NCI-H526 treated with DMSO at 0.1 percent for 48 hours (cell line): ENCODE data around the gene EPB41L2.

Experiments
- DNase-seq: peaks from one replicate; lab custom pipeline; 2025; lab: John Stamatoyannopoulos, UW

Gene EPB41L2

DNA sequence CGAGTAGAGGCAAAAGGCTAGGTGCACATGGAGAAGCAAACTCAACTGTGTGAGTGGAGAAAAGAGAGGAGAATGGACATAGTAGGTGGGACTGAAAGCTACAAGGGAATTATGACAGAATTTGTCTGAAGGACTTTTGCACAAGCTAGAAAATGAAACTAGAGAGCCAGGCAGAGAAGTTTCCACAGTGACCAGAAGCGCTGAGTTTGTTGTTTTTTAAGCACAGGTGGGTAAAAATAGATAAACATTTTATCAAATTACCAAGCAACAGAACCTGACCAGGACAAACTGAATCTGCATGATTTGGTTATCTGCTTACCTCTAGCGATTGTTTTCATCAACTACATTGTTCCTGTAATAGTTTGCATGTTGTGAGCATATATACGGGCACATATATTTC lies 197.3 kb downstream of the EPB41L2 start:
- DNase-seq, result no peak

DNA sequence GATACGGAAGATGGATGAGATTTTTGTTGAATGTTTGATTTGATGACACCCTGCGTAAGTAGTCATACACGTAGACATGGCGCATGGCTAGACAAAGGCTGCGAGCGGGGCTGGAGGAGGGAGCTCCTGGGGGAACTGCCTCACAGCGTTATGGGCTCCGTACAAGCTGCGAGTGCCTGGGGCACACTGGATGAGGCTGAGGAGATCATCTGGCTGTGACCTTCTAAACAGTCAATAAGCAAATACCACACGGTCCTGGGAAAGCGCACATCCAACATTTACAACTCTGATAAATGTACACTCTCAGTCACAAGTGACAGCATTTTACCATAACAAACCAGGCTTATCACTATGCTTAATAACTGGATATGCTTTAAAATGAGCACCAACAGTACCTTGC lies 198.7 kb downstream of the EPB41L2 start:
- no peak for DNase-seq

DNA sequence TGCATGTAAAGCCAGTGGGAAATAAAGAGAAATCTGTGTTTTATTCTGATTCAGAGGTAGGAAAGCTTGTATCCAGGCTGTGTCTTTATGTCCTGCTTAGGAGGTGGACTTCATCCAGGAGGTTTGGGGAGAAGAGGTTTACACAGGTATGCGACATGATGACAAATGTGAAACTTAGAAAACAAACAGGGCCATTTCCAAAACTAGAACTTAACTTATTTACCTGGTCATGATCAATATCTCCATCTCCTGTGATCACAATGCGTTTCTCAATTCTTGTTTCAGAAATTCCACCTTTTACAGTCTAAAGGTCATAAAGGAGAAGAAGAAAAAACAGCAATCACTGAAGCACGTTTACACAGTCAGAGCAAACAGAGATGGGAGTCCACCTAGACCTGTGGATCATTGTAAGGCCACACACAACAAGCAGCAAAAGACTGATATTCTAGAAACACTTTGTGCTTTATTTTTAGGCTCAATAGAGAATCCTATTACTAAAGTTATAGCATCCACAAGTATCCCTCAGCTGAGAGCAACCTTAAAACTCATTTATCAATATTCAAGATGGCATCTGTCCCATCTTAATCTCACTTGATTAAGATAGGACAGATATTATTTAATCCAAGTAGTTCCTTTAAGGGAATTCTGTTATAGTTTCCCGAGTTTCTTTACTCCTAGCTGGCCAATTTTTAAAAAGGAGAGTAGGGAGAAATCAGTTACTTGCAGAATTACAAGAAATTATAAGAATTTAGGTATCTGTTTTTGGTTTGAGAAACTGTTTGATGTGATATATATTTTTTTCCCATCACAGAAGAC lies 199.4 kb downstream of the EPB41L2 start:
- DNase-seq, result no peak

DNA sequence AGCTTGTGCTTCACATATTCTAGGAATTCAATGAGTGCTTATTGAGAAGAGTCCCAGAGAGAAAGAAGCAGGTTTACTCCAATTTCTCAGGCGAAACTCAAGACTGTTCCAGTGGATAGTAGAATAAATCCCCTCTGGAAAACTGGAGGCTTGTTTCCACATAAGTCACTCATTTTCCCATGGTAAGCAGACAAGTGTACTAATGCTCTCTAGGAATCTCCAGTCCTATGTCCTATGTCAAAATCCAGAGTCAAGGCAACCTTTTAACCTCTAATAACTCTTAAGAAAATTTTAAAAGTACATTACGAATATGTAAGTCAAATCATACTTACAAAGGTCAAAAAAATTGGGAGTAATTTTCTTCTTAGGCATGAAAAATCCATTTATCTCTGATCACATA lies 200.7 kb downstream of the EPB41L2 start:
- no peak for DNase-seq

DNA sequence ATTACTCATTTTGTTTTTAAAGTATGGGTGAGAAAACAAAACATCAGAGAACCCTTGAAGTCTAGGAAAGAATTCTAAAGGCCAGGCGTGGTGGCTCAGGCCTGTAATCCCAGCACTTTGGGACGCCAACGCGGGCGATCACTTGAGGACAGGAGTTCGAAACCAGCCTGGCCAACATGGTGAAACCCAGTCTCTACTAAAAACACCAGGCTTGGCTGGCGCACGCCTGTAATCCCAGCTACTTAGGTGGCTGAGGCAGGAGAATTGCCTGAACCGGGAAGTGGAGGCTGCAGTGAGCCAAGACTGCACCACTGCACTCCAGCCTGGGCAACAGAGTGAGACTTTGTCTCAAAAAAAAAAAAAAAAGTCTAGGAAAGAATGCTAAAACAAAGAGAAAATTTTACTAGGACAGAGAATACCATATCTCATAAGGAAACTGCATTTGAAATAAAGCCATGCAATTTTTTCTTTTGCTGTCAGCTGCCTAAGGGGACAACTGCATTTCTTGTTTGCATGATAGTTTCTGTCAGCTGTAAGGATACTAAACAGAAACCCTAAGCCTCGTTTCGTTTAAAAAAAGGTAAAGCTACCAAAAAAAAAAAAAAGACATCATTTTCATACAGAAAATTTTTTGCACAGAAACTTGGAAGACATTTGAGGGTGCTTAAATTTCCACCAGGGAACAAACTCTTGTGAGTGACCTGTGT lies 203.7 kb downstream of the EPB41L2 start:
- no peak for DNase-seq

DNA sequence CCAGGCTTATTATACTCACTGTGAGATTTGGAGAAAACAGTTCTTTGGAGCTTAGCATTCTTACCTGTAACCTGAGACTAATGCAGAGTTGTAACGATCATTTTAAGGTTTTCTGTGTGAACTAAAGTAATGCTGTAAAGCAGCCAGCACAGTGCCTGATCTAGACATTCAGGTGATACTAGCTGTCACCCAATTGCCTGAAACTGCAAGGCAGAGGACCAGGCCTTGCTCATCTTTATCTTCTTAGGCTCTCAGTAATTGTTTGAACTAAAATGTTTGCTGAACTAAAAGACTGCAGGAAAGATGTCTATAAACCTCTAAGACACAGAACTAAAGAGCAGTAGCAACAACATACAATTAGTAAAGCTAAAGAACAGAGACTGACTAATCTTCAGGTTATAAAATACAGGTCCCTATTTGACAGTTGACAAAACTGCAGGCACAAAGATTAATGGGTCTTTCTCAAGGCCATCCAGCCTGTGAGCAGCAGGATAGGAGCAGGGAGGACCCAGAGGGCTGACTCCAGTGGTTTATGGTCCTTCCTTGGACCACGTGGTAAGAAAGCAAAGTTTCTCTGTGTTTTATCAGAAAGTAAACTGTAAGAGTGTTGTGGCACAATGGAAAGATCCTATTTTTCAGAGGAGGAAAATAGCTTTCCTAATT lies 204.4 kb downstream of the EPB41L2 start:
- no peak for DNase-seq

DNA sequence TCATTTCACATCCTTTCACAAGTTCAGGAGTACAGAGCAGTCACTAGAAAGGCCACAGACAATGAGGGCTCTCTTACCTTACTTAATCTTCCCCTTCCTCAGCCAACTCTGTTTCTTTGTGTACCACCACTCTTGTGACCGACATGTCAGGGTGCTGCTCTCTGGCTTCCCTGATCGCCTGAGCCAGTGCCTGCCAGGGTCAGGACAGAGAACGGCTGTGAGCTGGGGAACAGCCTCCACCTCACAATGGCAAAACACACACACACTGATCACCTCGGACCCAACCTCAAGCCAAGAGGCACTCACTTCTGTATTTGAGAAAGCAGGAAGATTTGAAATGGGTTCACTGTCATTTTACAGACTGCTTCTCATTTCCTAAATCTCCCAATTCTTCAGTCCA lies 205.0 kb downstream of the EPB41L2 start:
- no peak for DNase-seq

DNA sequence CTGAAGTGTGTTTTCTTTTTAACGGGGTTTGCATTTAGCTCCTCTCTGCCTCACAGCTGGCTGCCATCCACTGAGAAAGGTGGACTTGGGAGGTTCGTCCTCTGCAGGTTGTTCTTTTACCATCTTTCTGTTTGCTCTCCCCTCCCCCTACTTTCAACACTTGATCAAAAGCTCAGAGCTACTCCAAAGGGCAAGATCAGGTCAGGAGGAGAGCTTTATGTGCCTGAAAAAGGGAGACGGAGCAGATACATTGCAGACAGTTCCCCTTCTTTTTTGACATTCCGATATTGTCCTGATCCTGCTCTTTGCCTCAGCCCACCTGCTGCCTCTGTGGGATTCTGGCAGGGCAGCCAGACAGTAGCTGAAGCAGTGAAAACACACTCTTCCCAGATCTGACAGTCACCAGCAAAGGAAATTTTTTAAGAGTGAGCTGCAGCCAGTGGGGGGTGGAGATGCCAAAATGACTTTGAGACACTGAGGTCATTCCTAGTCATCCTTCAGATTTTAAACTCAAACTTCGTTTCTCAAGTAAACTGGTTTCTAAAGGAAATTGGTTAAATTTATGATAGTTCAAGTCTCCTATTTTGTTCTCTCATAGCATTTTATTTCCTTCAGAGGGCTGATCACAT lies 209.4 kb downstream of the EPB41L2 start:
- DNase-seq, result no peak

DNA sequence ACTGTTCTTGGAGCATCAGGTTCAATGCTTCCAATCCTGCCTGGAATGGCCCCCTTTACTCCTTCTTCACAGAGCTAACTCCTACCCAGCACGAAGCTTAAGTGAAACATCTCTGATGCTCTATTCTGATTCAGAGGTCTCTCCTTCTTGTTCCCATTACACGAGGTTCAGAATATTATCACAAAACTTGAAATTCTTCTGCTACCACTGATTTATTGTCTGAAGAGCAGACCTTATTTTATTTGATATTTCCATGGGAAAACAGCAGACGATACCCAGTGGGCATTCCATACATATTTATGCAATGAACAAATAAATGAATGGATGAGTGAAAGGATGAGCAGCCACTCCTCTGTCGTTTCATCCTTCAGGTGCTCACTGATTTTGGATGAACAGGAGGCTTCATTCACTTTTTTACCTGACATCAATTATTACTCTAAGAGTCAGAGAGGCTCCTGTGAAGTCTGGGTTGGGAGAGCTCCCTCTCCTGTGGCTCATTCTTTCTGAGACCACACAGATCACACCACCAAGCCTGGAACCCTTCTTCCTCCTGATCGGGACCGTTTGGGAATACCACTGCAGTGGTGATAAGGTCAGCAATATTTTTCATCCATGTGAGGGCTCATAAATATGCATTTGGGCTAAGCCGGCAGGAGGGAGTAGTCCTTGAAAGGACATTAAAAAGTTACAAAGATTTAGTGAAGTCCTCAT lies 210.0 kb downstream of the EPB41L2 start:
- no peak for DNase-seq

DNA sequence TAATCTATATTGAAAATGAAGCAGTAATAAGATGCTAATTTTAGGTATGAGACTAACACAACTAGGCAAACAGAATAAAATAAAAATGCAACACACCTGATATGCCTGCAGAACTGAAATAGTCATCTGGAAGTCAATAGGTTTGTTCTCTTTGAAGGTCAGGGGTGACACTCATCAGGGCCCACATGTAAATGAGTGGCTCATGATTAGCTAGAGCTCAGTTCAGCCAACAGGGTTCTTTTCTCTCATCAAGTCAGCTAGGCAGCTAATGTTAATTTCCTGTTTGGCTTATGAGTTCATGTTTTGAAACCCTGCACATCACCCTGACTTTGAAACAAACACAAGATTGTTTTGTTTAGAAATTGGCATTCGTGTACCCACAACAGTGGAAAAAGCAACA lies 212.0 kb downstream of the EPB41L2 start:
- no peak for DNase-seq

DNA sequence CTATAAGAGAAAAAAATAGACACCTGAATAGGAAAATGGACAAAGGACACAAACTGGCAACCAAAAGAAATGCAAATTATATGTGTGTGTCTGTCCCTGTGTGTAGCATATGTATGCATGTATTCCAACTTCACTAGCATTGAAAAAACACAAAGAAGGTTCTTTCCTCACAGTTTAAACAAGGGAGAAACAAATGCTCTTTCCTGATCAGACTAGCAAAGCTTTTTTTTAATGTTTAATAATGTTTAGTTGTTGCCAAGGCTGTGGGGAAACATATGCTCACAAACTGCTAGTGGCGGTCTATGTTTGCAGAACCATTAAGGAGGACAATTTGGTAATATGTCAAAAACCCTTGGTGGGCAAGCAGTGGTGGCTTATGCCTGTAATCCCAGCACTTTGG lies 213.5 kb downstream of the EPB41L2 start:
- DNase-seq, result no peak

DNA sequence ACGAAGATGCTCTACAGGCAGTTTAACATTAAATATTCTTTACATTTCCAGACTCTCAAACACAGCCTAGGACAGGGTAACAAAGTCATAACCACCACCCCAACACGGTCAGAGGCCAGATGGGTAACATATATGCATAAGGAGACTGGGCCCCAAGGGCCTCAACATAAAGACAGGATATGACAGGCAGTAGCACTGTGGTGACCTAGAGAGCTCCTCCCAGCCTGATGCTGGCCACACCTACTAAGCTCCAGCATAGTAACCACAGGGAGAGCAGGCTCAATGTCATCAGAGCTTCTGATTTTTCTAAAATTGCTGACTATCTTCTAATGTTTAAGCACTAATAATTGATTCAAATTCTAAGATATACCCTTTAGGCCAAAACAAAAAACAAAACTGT lies 214.1 kb downstream of the EPB41L2 start:
- no peak for DNase-seq

DNA sequence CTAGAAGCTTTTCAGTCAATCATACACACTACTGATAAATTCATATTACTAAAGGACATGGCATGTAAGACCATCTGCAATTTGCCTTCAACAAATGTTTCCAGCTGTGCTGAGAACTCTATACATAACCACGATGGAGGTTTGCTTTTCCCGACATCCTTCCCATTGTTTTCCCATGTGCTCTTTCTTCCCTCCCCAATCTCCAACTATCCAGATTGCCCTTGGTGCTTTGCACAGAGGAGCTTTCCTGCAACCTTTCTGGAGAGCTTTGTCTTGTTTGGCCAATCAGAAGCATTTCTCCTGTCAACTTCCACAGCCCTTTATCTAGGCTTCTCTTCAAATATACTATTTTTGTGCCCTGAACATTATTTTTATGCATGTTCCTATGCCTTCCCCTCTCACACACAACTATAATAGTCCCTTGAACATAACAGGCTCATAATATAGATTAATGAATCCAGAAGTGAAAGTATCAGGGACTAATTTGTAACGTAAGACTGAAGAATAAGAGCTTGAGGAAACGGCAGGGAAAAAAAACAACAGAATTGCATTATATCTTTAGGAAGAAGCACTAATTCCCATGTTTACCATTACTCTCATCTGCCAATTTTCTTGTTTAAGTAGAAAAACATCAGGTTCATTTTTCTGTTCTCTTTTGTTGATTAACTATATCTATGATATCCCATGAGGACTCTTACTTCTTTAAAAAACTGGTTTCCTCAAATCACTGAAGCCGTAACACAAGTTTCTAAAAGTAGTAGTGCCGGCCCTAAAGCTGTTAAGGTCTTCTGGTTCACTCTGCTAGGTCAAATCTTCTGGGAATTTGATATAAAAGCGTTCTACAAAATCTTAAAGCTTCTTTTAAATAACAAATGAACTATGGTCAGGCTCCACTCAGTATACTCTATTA lies 215.8 kb downstream of the EPB41L2 start:
- no peak for DNase-seq

DNA sequence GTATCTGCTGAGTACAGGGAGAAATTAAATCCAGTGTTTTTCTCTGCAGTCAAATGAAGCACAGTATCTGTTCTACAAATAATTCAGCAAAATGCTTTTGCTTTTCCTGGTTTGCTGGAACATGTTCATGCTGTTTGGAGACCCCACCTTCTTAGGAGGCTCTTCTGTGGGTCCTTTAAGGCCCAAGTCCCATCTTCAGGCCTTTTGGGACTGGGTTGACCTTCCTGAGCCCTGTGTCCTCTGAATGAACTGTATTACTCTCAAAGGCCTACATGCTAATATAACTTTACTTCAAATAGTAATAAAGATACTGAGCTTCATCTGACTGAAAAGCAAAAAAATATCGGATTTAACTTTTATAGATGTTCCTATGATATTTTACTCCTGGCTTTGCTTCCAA lies 216.5 kb downstream of the EPB41L2 start:
- DNase-seq, result no peak

DNA sequence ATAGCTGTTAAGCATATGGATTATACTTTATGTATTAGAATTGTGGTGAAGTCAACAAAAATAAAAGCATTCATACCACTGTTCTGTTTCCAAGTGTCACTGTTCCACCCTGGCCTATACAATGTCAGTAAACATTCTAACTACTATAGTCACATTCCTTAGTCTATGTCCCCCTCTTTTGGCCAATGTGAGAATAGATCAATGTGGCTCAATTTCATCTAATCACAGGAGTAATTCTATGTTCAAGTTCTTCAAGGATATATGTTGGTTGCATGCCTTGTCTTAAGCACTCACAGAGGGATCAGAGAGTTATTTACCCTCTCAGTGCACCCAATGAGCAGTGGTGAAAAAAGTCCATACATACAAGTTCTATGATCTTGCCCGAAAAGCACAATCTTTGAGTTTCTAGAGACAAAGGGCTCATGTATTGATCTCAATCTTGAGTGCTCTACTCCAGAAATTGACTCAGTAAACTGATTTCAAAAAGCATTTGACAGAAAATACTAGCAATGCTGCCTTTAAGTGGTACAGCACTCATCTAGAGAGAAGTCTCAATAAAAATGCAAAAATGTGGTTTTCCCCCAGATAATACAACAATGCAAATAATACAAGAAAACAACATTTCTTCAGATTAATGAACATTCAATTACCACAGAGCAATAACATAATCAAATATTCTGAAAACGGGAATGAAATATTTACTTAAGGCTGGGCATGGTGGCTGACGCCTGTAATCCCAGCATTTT lies 219.3 kb downstream of the EPB41L2 start:
- no peak for DNase-seq

DNA sequence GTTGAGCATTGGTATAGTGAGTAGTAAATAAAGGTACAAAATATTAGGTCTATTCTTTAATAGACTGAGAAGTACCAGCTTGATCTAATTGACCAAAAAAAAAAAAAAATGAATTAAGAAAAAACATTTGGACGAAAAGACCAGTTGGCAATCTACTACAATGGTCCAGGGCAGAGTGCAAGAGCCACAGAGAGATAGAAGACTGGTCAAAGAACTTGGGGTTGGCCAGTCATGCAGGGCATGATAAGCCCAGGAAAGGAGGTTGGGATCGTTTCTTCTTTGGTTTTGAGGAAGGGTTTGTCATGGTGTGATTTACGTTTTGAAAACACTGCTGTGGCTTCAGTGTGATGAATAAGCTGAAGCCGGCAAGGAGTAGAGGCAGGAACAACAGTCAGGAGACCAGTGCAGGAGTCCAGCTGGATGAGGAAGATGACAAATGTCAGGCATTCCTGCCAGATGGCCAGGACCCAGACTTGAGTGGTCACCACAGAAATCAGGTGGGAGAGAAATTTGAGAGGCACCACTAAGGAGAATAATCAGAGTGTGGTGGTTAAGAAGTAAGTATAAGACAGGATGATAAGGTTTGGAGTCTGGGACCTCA lies 221.8 kb downstream of the EPB41L2 start:
- DNase-seq, result no peak

DNA sequence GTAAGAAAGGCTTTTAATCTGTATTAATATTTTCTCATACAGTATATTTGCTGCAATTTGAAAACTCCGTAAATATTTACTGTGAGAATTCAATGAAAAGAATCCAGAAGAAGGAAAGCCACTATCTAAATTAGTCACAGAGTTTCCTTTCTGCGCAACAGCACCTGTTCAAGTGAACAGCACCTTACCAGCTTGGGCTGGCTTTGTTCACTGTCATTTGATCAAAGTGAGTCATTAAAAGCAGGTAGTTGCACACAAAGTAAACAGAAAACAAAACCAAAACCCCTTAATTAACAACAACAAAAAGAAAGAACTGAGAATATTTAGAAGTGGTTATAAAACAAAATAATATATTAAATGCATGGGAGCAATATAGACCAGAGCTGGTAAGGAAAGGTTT lies 223.0 kb downstream of the EPB41L2 start:
- DNase-seq, result no peak

DNA sequence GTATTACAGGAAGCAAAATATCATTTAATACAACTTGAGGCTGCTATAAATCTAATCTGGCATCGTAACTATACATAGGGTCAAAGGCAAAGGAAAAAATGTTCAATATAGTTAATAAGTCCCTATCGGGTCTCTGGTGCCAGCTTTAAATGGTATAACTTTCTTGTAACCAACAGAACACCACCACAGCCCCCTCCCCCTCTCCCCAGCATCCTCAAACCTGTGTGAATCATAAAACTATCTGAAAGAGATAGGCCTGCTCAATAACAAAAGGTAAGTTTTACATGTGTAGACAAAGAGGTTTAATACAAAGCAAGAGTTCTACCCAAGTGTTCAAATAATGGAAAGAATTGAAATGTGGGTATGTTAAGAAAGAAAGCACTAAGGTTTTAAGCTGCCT lies 223.7 kb downstream of the EPB41L2 start:
- no peak for DNase-seq

DNA sequence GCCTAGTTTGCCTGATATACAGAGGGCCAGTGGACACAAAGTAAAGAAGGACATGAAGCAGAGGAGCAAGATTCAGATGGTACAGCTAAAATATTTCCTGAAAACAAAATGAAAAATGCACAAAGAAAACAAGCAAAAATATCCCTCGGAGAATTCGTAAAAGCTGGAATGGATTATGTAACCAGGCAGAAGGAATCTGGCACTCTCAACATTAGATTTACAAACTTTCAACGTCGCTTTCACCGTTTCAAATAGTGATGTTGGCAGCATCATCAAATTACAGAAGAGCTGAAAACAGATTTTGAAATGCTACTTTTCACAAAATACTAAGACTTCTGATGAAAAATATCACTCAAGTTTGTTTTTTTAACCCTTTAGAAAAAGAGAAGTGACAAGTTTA lies 224.1 kb downstream of the EPB41L2 start:
- DNase-seq, result no peak
